ENCODE data around the gene EXOC7. TPM values are rescaled to one million over a fixed set of nuclear protein-coding genes. Genes with fewer than 3 reads are reported as not detected.
"Not testable (repeated sequence)": the region's sequence is repeated elsewhere in the genome, so short reads cannot be mapped to it uniquely, and the experiment has no call there.

Gene EXOC7
- total and polyA plus RNA-seq, 8 donors: 31.8 to 280 (median 68.1) TPM

DNA sequence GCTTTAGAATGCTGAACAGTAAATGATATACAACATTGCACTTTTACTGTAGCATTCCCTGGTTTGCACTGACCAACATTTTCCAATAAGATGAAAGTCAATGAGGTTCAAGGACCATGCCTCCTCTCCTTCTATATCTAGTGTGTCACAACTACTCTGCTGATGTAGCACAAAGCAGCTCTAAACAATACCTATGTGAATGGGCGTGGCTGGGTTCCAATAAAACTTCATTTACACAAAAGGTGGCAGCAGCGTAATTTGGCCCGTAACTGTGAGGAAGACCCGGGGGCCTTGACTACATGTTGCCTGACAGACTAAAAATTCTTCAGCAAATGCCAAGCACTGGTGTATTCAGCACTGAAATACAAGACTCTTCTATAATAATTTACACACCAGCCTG lies 37.8 kb downstream of the EXOC7 start:
- no peak overlapping the region for H3K4me3 ChIP-seq
- no peaks in the 10 kb centered on the region for H3K27me3 ChIP-seq
- WGBS, 5 donors: 77 to 84% (median 79%) methylated on average over 4 of the region's 4 CpGs
- H3K36me3 ChIP-seq: peaks cover 64 to 93% (median 91%) of the 10 kb centered on the region in 4 donors
- H3K4me1 ChIP-seq: peaks cover 6 to 22% (median 15%) of the 10 kb centered on the region in 4 donors
- no peak for DNase-seq
- no peak overlapping the region for H3K27ac ChIP-seq
- no peaks in the 10 kb centered on the region for H3K9me3 ChIP-seq
- TF ChIP-seq, protein P1, sequence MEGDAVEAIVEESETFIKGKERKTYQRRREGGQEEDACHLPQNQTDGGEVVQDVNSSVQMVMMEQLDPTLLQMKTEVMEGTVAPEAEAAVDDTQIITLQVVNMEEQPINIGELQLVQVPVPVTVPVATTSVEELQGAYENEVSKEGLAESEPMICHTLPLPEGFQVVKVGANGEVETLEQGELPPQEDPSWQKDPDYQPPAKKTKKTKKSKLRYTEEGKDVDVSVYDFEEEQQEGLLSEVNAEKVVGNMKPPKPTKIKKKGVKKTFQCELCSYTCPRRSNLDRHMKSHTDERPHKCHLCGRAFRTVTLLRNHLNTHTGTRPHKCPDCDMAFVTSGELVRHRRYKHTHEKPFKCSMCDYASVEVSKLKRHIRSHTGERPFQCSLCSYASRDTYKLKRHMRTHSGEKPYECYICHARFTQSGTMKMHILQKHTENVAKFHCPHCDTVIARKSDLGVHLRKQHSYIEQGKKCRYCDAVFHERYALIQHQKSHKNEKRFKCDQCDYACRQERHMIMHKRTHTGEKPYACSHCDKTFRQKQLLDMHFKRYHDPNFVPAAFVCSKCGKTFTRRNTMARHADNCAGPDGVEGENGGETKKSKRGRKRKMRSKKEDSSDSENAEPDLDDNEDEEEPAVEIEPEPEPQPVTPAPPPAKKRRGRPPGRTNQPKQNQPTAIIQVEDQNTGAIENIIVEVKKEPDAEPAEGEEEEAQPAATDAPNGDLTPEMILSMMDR (IDR thresholded peaks at IDR 0.05): no peak
- TF ChIP-seq EP300 (IDR thresholded peaks at IDR 0.05) (no peak), POLR2A (IDR thresholded peaks at IDR 0.05) (no peak), POLR2AphosphoS5 (IDR thresholded peaks at IDR 0.05) (no peak)
- intact Hi-C loops (cut with DNase I; ENCODE audit: low total_unique reads): no loop called here

DNA sequence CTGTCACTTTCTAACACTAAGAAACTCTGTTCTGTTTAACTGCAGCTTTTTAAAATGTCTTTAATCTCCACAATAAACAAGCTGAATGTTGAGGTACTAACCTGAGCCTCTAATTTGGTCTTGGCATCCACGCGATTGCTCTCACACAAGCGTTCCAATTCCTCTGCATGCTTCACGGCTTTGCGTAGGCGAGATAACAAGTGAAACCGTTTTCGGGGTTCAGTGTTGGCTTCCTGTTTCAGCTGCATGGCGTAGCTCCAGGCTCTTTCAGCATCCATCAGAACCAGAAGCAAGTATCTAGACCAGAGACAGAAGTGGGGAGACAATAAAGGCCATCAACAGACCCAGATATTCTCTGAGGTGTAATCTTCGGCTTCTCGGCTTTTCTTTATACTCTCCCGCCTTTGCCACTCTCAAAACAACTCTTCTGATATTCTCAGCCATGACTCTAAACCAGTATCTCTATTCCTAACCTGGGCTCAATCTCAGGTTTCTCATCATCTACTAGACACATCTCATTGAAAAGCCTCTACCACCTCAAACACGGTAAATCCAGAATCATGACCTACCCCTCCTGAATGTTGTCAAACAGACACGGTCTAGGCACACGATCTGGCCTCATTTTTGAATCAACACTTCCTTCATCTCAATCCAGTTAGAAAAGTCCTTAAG lies 39.6 kb downstream of the EXOC7 start:
- H3K4me3 ChIP-seq: no peak overlapping the region
- no peaks in the 10 kb centered on the region for H3K27me3 ChIP-seq
- WGBS, 5 donors: 83 to 87% (median 86%) methylated on average over 15 of the region's 15 CpGs
- no peak for DNase-seq
- H3K36me3 ChIP-seq: peaks cover 77 to 97% (median 96%) of the 10 kb centered on the region in 4 donors
- no peak overlapping the region for H3K27ac ChIP-seq
- TF ChIP-seq EP300 (IDR thresholded peaks at IDR 0.05): no peak
- TF ChIP-seq, protein P1 (IDR thresholded peaks at IDR 0.05): no peak
- TF ChIP-seq POLR2AphosphoS5 (IDR thresholded peaks at IDR 0.05): no peak
- TF ChIP-seq POLR2A (IDR thresholded peaks at IDR 0.05): no peak
- H3K4me1 ChIP-seq: peaks cover 0 to 5% (median under 1%) of the 10 kb centered on the region in 4 donors
- intact Hi-C loops (cut with DNase I; ENCODE audit: low total_unique reads): no loop called here
- H3K9me3 ChIP-seq: no peaks in the 10 kb centered on the region

DNA sequence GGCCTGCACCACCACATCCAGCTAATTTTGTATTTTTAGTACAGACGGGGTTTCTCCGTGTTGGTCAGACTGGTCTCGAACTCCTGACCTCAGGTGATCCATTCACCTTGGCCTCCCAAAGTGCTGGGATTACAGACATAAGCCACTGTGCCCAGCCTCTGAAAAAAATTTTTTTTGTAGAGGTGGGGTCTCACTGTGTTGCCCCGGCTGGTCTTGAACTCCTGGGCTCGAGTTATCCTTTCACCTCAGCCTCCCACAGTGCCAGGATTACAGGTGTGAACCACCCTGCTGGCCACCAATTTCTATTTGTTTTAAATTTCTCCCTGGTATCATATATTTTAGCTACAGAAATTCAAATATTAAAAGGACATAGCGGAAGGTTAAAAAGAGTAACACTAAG lies 45.3 kb downstream of the EXOC7 start:
- peaks cover 75 to 97% (median 96%) of the 10 kb centered on the region in 4 donors for H3K36me3 ChIP-seq
- H3K9me3 ChIP-seq; DNase-seq; H3K4me3 ChIP-seq; H3K27me3 ChIP-seq; H3K27ac ChIP-seq; intact Hi-C loops (cut with DNase I; ENCODE audit: low total_unique reads): not testable (repeated sequence)
- WGBS, 5 donors: 76 to 96% (median 91%) methylated on average over 6 of the region's 6 CpGs
- H3K4me1 ChIP-seq: peaks cover 0 to 19% (median 4%) of the 10 kb centered on the region in 4 donors

DNA sequence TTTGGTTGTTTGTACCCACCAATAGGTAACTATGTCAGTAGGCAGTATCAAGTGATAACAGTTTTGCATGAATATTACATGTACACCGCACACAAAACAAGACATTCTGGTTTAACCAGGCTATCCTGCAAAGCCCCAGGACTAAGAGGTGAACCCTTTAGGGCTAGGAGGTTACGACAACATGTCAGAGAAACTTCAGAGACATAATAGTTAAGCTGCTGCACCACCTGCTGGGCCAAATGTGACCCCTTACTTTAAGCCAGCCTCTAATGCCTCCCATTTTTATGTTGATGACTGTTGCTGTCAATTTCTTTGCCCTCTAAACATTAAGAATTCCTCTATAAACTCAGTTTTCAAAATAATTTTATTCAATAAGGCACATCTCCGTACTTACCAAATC lies 46.7 kb downstream of the EXOC7 start:
- no peaks in the 10 kb centered on the region for H3K9me3 ChIP-seq
- H3K4me3 ChIP-seq: no peak overlapping the region
- H3K4me1 ChIP-seq: peaks cover 0 to 23% (median 5%) of the 10 kb centered on the region in 4 donors
- TF ChIP-seq POLR2A (IDR thresholded peaks at IDR 0.05) (no peak), EP300 (IDR thresholded peaks at IDR 0.05) (no peak), POLR2AphosphoS5 (IDR thresholded peaks at IDR 0.05) (no peak)
- TF ChIP-seq, protein P1 (IDR thresholded peaks at IDR 0.05): no peak
- peak in 1 of 2 donors; percentile 30 for DNase-seq
- intact Hi-C loops (cut with DNase I; ENCODE audit: low total_unique reads): no loop called here
- 64 to 82% (median 71%) methylated on average over 3 of the region's 3 CpGs for WGBS, 5 donors
- H3K36me3 ChIP-seq: peaks cover 72 to 100% (median 99%) of the 10 kb centered on the region in 4 donors
- H3K27me3 ChIP-seq: no peaks in the 10 kb centered on the region
- H3K27ac ChIP-seq: no peak overlapping the region

DNA sequence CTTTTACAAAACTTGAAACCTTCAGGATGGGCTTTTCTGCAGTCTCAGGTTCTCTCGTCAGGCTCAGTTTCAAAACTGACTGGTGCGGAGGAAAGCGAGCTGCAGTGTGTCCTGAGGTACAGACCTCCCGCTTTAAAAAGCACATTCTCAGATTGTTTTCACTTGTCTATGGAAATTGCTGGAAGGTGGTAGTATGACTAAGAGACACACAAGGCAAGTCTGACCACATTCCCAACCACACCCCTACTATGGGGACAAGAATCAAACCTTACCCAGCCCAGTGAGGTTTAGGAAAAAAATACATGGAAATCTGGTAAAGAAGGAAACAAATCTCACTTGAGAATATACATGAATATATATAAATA lies 49.5 kb downstream of the EXOC7 start:
- Histone ChIP-seq H3K9me3 (no peaks in the 10 kb centered on the region), H3K4me1 (peaks cover 0 to 33% (median 11%) of the 10 kb centered on the region in 4 donors), H3K4me3 (no peak overlapping the region), H3K27me3 (no peaks in the 10 kb centered on the region), H3K27ac (peak overlapping the region in 2 of 5 donors; percentile 38 to 47), H3K36me3 (peaks cover 63 to 100% (median 98%) of the 10 kb centered on the region in 4 donors)
- intact Hi-C loops (cut with DNase I; ENCODE audit: low total_unique reads): no loop called here
- peak in 1 of 2 donors; percentile 60 for DNase-seq
- TF ChIP-seq, protein P1 (IDR thresholded peaks at IDR 0.05): no peak
- TF ChIP-seq POLR2AphosphoS5 (IDR thresholded peaks at IDR 0.05): no peak
- TF ChIP-seq POLR2A (IDR thresholded peaks at IDR 0.05): no peak
- no peak for TF ChIP-seq EP300 (IDR thresholded peaks at IDR 0.05)
- WGBS, 5 donors: 84 to 89% (median 86%) methylated on average over 4 of the region's 4 CpGs
